Activated CD4-positive, CD25-positive, alpha-beta regulatory T cell treated with anti-CD3 and anti-CD28 coated beads, Interleukin-2, amount 50 U/mL, for 16 hours (primary cell): ENCODE data around the gene TAF3.
"Not testable (repeated sequence)": the region's sequence is repeated elsewhere in the genome, so short reads cannot be mapped to it uniquely, and the experiment has no call there.

Experiments used
- DNase-seq: peaks from one replicate; pipeline ENCODE4 v3.0.0-alpha.2; 2020; ENCODE audit warnings: low read depth, low spot score

Gene TAF3

DNA sequence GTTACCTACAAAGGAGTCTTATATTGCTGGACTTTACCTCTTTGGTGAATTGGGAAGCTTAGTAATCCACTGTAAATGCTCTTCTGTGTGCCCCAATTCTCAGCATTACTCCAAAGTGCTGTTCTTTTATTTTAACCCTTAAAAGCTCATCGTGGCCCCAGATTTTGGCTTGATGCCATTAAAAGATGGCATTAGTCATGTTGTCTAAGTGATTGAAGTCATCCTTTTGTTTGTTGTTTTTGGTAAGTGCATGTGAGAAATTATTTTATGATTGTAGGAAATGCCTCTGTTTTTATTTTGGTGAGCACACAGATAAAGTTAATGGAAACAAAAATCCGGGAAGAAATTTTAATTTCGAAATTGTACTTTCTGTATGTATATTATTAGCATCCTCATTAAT lies 153.6 kb downstream of the TAF3 start:
- no peak for DNase-seq

DNA sequence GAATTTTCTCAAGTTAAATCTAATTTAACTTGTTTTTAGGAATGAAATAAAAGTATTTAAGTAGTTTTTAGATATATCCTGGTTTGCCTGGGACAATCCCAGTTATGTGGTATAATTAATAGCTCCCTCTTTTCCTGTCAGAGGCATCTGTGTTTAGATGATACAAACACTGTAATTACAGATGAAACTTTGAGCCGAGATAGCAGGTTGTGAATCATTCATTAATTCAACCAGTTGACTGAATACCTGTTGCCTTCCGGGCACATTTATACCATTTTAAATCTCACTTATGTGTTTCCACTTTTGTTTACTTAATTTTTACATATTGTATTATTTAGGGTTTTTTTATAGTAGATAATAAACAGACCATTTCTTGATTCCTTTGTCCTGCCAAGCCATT lies 154.1 kb downstream of the TAF3 start:
- no peak for DNase-seq

DNA sequence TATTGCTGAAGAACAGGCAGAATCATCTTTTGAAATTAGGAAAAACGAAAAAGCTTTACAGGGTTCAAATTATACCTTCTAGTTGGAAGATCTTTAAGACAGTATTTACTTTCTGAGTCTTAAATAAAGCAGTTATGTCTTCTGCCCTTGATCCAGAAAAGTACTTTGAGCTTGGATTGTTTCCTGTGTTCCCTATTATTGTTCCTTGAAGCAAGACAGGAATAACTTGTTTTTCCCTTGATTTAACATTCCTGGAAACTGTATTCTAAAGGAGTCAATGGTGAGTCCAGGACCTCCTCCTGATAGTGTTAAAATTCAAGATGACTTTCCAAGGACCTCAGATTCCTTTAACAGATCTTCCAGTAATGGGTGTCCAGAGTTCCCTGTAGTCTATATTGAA lies 161.9 kb downstream of the TAF3 start:
- DNase-seq: no peak

DNA sequence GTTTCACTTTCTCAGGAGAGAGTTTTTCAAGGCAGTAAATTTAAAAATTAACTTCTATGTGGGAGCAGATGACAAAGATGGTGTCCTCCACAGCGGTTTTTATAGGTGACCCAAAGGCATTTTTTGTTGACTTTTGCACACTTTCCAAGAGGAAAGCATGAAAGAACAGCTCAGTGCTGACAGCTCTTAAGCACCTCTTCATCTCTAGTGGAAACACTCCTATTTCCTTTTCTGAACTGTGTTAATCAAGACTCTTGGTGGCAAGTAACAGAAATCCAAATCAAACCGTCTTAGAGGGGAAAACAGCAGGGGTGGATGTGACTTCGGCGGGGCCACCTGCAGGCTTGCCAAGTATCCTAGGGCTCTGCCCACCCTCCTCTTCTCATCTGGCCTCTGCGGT lies 164.4 kb downstream of the TAF3 start:
- DNase-seq: no peak

DNA sequence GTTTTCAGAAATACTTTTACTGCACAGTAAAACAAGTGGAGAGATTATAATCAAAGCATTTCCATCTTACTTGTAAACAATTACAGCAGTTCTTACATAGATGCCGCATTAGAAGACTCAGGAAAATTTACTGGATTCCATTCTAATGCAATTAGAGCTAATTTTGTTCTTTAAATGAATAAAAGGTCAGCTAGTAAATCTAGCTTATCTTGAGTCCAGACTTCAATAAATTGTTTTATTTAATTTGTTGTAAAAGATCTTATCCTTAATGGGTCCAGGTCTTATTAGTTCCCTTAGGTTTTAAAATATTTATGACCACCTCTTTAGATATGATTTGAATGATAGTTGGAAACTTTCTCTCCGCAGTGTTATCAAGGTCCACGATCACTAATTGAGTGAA lies 166.0 kb downstream of the TAF3 start:
- no peak for DNase-seq

DNA sequence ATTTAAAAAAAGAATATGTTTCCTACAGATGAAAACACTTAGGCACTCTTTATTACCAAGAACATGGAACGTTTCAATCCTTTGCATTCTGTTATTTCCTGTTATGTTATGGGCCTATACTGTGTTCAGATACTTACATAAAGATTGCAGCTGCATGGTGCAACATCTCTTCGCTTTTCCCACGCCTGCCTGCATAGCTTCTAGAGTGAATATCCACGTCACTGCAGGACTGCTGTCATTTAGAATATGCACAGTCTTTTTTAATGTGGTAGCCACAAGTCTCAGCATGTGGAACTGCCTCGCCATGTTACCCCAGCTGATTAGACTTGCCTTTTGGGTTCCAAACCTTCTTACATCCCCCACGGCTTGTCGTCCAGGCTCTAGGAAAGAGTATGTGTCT lies 166.6 kb downstream of the TAF3 start:
- no peak for DNase-seq

DNA sequence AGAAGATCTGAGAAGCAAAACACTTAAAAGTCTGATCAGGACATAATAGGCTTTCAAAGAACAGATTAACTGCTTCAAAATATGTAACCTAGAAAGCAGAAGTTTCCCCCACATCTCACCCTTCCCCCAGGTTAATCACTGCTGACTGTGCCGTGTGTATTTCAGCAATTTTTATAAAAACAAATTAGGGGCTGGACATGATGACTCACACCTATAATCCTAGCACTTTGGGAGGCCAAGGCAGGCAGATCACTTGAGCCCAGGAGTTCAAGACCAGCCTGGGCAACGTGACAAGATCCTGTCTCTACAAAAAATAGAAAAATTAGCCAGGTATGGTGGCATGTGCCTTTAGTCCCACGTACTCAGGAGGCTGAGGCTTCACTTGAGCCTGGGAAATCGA lies 168.5 kb downstream of the TAF3 start:
- DNase-seq: no peak

DNA sequence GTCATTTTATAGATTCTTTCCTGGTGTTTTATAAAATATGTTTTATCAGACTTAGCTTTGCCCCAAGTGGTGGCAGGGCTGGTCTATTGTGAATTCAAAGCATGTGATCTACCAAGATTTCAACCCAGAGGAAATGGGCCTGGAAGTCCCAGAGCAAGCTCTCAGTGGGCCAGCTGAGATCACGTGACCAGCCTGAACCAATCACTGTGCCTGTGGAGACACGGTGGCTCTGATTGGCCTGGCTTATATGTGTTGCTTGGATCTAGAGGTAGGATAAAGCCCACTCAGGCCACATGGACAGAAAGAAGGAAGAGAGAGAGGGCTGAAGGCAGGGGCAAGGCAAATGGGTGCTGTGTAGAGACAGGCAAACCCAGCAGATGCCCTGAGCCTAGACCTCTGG lies 170.7 kb downstream of the TAF3 start:
- no peak for DNase-seq

DNA sequence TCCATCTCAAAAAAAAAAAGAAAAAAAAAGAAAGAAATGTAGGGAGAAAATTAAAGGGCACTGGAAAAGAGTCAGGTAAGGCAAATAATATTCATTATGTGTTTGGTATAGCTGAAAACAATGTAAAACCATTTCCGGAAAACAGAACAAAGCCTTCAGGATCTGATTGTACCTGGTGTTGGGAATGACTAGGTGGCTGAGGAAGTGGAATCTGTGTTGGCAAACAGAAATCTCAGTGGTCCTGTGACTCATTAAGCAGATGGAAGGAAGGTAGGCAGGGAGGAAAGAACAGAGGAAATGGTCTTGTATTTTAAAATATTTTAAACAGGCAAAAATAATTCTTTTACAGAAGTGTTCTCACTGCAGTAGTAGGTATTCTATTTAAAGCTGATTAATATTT lies 180.5 kb downstream of the TAF3 start:
- no peak for DNase-seq

DNA sequence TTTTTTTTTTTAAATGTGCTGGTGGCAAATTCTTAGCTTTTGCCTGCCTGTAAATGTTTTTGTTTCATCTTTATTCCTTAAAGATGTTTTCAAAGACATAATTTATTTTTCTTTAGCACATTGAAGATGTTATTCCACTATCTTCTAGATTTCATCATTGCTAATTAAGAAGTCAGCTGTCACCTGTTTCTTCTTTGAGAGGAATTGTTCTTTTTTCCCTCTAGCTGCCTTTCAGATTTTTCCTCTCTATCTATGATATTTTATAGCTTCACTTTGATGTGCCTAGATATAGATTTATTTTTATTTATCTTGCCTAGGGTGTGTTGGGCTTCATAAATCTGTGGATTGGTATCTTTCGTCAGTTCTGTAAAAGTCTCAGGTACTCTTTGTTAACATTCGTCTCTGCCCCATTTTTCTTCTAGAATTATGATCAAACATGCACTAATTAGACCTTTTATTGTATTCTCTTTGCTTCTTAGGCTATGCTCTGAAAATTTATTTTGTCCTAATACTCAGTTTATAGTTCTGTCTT lies 186.2 kb downstream of the TAF3 start:
- DNase-seq: no peak

DNA sequence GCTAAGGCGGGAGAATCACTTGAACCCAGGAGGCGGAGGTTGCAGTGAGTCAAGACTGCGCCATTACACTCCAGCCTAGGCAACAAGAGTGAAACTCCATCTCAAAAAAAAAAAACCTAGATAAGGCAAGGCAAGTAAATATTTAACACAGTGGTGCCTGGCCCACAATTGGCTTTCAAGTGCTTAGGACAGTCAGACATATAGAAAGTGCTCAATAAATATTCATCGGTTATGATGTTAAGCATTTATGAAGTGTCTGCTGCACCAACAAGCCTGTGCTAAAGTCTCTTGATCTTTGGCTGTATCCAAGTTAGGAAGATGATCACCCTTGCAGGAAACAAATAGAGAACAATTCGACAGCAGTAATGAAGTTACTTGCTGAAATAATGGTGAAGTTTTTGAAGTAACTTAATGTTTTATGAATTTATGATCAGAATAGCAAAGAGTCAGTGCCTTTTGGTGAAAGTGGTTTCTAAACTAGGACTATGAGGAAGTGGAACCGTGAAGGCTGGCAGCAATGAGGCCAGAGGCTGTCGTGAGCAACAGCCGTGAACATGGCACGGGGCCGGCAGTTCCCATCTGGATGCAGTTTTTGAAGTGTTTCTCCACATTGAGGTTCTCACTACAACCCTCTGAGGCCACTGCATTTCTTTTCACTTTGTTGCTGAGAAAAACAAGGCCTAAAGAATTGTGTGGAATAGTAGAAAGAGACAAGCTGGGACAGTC lies 188.1 kb downstream of the TAF3 start:
- DNase-seq: no peak

DNA sequence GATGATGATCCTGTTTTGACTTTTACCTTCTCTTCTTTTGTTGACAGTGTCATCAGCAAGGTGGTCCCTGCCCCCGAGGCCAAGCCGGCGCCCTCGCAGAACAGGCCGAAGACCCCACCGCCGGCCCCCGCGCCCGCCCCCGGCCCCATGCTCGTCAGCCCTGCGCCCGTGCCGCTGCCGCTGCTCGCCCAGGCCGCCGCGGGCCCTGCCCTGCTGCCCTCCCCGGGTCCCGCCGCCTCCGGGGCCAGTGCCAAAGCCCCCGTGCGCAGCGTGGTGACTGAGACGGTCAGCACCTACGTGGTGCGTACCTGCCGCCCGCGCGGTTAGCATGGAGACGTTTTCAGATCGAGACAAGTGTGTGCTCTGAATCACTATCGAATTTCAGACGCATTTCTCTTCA lies 190.7 kb downstream of the TAF3 start:
- no peak for DNase-seq

DNA sequence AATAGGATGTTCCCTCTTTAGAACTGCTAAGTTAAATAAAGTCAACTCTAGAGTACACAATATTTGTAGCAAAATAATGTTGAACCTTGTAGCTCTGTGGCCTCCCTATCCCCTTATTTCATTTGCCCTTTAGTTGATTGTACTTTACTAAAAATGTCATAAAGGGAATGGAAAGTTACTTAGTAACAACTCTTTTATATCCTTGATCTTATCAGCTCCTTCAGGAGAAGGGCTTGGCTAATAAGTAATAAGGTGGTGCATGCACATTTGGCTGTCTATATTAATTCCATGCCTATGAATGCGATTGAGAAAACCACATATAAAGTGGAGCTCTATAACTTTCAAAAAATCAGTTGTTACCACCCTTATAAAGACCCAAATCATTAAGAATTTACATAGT lies 194.7 kb downstream of the TAF3 start:
- DNase-seq: no peak

DNA sequence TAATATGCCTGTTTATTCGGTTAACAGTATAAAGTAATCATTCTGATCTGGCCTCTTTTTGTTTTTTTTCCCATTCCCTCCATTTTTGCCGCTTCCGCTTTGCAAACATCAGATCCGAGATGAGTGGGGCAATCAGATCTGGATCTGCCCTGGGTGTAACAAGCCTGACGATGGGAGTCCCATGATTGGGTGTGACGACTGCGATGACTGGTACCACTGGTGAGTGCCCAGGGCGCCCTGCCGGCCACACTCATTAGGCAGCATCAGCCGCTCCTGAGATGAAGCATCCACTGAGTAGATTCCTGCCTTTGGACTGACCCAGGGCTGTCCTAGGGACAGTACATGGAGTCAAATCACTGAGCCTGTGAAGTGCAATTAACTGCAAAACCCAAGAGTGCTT lies 195.3 kb downstream of the TAF3 start:
- DNase-seq: no peak

DNA sequence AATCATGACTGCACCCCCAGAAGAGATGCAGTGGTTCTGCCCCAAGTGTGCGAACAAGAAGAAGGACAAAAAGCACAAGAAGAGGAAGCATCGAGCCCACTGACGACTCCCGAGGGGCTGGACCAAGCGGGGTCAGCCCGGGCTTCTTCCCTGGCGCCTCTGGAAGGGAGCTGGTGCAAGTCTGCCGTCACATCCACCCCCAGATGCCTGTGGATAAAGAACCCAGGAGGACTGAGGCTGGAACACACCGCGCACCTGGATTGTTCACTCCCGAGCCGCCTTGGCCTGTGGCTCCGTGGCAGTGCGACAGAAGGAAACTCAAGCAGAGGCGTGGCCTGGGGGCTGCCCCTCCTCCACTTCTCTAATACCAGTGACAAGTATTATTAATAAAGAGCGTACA lies 196.3 kb downstream of the TAF3 start:
- DNase-seq: no peak

DNA sequence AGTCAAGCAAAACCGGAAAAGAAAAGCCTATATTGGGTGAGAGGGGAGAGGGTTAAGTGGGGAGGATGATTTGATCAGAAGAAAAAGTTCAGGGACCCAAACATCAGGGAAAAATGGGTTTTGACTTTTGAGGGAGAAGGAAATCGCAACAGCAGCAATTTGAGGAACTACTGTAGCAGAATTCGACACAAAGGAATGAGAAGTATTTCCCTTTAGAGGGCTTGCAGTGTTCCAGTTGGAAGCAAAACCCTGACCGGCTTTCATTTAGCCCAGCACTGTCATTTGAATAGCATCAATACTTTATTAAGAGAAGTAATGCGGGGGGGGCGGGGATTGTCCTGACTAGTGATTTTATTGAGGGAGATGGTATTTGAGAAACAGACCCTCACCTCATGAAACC lies 199.0 kb downstream of the TAF3 start:
- DNase-seq: no peak

DNA sequence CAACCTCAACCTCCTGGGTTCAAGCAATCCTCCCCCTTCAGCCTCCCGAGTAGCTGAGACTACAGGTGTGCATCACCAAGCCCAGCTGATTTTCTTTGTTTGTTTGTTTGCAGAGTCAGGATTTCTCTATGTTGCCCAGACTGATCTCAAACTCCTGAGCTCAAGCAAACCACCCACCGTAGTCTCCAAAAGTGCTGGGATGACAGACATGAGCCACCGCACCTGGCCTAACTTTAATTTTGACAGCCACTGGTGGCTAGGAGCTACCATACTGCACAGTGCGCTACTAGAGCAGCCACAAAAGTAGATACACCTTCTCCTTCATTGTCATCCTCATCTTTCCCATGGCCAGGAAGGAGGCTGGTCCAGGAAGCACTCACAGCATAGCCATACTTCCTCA lies 205.0 kb downstream of the TAF3 start:
- DNase-seq: no peak

DNA sequence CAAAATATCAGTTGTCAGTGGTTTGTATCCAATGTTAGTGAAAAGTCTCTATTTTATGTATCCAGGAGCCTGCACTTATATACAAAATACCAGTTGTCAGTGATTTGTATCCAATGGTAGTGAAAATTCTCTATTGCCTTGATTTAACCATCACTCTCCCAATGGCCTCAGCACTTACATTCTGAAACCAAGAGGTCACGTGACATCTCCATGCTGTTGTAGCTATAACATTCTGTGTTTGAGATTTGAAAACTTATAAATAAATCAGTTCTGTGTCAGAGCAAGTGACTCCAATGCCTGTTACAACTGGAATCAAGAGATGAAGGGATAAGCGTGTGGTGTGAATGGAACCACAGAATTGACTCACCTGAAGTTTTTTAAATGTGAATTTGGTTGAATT lies 205.5 kb downstream of the TAF3 start:
- DNase-seq: no peak

DNA sequence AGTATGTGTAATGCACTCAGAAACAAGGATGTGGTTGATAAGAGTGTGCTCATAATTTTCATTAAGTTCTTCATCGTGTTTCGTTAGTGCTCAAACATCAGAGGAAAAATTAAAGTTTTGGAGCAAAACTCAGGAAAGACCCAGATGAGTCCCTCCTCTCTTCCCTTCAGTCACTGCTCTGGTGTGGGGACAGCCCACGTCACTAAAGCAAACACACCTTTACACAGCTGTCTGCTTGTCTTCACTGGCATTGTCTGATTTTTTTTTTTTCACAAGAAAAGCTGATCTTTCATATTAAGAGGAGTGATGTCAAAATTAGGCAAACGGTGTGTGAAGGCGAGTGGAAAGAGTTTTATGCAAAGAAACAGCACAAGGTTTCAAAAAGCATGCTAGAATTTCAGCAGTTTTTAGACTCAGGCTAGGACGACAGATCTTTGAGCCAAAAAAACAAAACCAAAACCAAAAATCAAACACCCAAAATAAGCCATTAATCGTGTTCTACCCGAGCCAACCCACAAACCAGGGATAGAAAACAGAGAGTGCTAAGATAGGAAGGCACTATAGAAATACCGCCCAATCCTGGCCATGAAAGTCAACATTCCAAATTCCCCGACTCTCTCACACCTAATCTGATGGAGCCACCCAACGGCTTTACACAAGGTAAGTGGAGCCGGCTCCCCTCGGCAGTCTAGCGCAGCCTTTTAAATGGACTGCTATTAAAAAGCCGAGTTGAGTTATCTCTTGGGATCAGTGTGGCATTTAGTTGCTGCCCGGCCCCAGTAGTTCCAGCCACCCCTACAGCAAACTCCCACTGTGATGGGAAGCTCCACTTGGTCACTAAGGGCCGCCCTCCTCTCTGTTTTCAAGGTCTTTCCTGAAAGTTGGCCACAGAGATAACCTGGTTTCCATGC lies 208.3 kb downstream of the TAF3 start:
- no peak for DNase-seq

DNA sequence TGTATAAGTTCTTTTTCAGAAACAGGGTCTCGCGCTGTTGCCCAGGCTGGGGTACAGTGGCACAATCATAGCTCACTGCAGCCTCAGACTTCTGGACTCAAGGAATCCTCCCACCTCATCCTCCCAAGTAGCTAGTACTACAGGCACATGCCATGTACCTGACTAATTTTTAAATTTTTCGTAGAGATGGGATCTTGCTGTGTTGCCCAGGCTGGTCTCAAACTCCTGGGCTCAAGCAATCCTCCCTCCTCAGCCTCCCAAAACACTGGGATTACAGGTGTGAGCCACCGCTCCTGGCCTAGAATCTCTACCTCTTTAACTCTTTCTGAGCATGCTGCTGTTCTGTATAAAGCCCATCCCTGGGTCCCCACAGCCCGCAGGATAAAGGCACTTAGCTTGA lies 212.9 kb downstream of the TAF3 start:
- DNase-seq: not testable (repeated sequence)

DNA sequence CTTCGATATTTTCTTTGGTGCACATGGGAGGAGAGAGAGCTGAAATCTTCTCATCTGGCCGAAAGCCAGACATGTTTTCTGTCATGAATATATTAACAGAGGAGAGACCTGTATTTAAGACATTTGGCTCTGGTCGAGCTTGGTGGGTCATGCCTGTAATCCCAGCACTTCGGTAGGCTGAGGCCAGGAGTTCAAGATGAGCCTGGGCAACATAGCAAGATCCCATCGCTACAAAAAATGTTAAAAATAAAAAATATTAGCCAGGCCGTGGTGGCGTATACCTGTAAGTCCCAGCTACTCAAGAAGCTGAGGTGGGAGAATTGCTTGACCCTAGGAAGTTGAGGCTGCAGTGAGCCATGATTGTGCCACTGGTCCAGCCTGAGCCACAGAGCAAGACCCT lies 214.3 kb downstream of the TAF3 start:
- no peak for DNase-seq

DNA sequence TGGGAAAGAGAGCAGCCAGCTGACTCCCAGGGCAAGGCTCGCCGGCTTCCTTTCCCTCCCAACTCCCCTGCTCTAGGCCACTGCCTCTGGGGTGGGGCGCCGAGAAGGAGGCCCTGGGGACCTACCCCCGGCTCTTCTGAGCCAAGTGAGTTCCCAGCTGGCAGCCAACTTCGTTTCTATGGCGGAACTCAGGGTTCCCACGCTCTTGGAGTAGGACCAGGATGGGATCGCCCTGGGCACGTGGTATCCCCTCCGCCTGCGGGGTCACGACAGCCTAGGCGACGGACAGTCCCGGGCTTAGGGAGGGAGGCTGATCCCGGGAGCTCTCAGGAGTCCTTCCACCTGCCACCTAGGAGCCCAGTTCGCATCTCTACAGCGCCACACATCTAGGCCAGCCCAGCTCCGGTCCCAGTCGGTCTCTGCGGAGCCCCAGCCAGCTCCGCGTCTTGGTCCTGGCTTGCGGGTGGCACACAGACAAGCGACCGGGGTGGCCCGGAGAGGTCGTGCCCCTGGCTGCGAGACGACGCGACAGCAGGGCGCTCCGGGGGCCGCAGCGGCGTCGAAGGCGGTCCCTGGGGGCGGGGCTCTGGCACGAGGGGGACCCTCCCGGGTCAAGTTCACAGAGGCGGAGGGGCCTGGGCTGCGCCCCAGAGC lies 215.6 kb downstream of the TAF3 start:
- DNase-seq: no peak
